ENCODE measurements around the gene MYO5B. TPM values are rescaled to one million over a fixed set of nuclear protein-coding genes. Genes with fewer than 3 reads are reported as not detected.
"Not testable (repeated sequence)": the region's sequence is repeated elsewhere in the genome, so short reads cannot be mapped to it uniquely, and the experiment has no call there.

MYO5B gene
- total RNA-seq, 1 donor from 2014 or later, result 39.1 TPM

GRCh38 chr18:49798001-49798400, 396.9 kb downstream of the MYO5B start:
- Mint-ChIP-seq H3K4me1 (ENCODE audit: low read depth) (no peaks in the 10 kb centered on the region), H3K27ac (no peak overlapping the region), H3K4me3 (ENCODE audit: low read depth) (no peak overlapping the region), H3K9me3 (ENCODE audit: low read depth) (no peaks in the 10 kb centered on the region), H3K27me3 (no peaks in the 10 kb centered on the region), H3K36me3 (ENCODE audit: insufficient read depth) (peaks cover 35% of the 10 kb centered on the region)
- no peak for TF ChIP-seq CTCF (IDR thresholded peaks at IDR 0.05; ENCODE audit: unreplicated experiment)
- no peak for DNase-seq (ENCODE audit: low spot score, unreplicated experiment)

GRCh38 chr18:49795612-49796552, 399.1 kb downstream of the MYO5B start:
- H3K36me3 Mint-ChIP-seq (ENCODE audit: insufficient read depth), result peaks cover 35% of the 10 kb centered on the region
- no peak for TF ChIP-seq CTCF (IDR thresholded peaks at IDR 0.05; ENCODE audit: unreplicated experiment)
- H3K27me3 Mint-ChIP-seq, result no peaks in the 10 kb centered on the region
- H3K4me1 Mint-ChIP-seq (ENCODE audit: low read depth), result no peaks in the 10 kb centered on the region
- no peaks in the 10 kb centered on the region for H3K9me3 Mint-ChIP-seq (ENCODE audit: low read depth)
- H3K27ac Mint-ChIP-seq, result no peak overlapping the region
- no peak for DNase-seq (ENCODE audit: low spot score, unreplicated experiment)
- H3K4me3 Mint-ChIP-seq (ENCODE audit: low read depth), result no peak overlapping the region

- Mint-ChIP-seq H3K4me1 (ENCODE audit: low read depth) (no peaks in the 10 kb centered on the region), H3K27ac (peak overlapping the region; percentile 15), H3K36me3 (ENCODE audit: insufficient read depth) (peaks cover 35% of the 10 kb centered on the region), H3K9me3 (ENCODE audit: low read depth) (no peaks in the 10 kb centered on the region), H3K4me3 (ENCODE audit: low read depth) (no peak overlapping the region), H3K27me3 (no peaks in the 10 kb centered on the region)
- no peak for TF ChIP-seq CTCF (IDR thresholded peaks at IDR 0.05; ENCODE audit: unreplicated experiment)
- DNase-seq (ENCODE audit: low spot score, unreplicated experiment), result no peak
Observed at GRCh38 chr18:49794743-49795142, 400.2 kb downstream of the MYO5B start.

- not testable (repeated sequence) for H3K4me3 Mint-ChIP-seq (ENCODE audit: low read depth); DNase-seq (ENCODE audit: low spot score, unreplicated experiment); H3K27ac Mint-ChIP-seq; H3K4me1 Mint-ChIP-seq (ENCODE audit: low read depth); H3K27me3 Mint-ChIP-seq; H3K9me3 Mint-ChIP-seq (ENCODE audit: low read depth)
- H3K36me3 Mint-ChIP-seq (ENCODE audit: insufficient read depth), result peaks cover 26% of the 10 kb centered on the region
Observed at GRCh38 chr18:49789560-49790134, 405.3 kb downstream of the MYO5B start.

- H3K36me3 Mint-ChIP-seq (ENCODE audit: insufficient read depth), result peaks cover 29% of the 10 kb centered on the region
- H3K27ac Mint-ChIP-seq, result no peak overlapping the region
- TF ChIP-seq CTCF (IDR thresholded peaks at IDR 0.05; ENCODE audit: unreplicated experiment), result no peak
- no peaks in the 10 kb centered on the region for H3K9me3 Mint-ChIP-seq (ENCODE audit: low read depth)
- no peaks in the 10 kb centered on the region for H3K27me3 Mint-ChIP-seq
- DNase-seq (ENCODE audit: low spot score, unreplicated experiment), result no peak
- H3K4me1 Mint-ChIP-seq (ENCODE audit: low read depth), result peaks cover 5% of the 10 kb centered on the region
- H3K4me3 Mint-ChIP-seq (ENCODE audit: low read depth), result no peak overlapping the region
Observed at GRCh38 chr18:49788327-49788898, 406.5 kb downstream of the MYO5B start.

Data from progenitor cell of endocrine pancreas (in vitro differentiated cells).